Progenitor cell of endocrine pancreas (in vitro differentiated cells): ENCODE results near the gene OR6Q1. TPM values are rescaled to one million over a fixed set of nuclear protein-coding genes. Genes with fewer than 3 reads are reported as not detected.

ENCODE experiments used
- DNase-seq: peaks from one replicate; pipeline ENCODE4 v3.0.0; 2021; ENCODE audit warnings: low spot score; ENCODE audit not compliant: unreplicated experiment
- H3K27ac Mint-ChIP-seq: 2 replicates; pipeline ENCODE4 v1.8.0; 2021; ENCODE audit warnings: mild to moderate bottlenecking, moderate library complexity, mixed read lengths
- H3K27me3 Mint-ChIP-seq: 2 replicates; pipeline ENCODE4 v1.8.0; 2021; ENCODE audit warnings: mixed read lengths
- H3K36me3 Mint-ChIP-seq: 2 replicates; pipeline ENCODE4 v1.8.0; 2022; ENCODE audit warnings: mixed read lengths; ENCODE audit not compliant: insufficient read depth
- H3K4me1 Mint-ChIP-seq: 2 replicates; pipeline ENCODE4 v1.8.0; 2021; ENCODE audit warnings: low read depth, mixed read lengths
- H3K4me3 Mint-ChIP-seq: 2 replicates; pipeline ENCODE4 v1.8.0; 2021; ENCODE audit warnings: low read depth, mild to moderate bottlenecking, moderate library complexity, mixed read lengths
- H3K9me3 Mint-ChIP-seq: 2 replicates; pipeline ENCODE4 v1.8.0; 2021; ENCODE audit warnings: low read depth, mixed read lengths
- total RNA-seq: library from RNA; stranded (reverse); gene quantifications from 2 replicates; pipeline ENCODE4 v1.2.1, GENCODE V29; 2021
- TF ChIP-seq, protein P1 (sequence below): fragments of 200-600 bp; sonication (generic); IDR thresholded peaks from one replicate; pipeline ENCODE4 v1.5.0; 2021; ENCODE audit warnings: antibody characterized with exemption, mild to moderate bottlenecking; ENCODE audit not compliant: unreplicated experiment

Gene OR6Q1
- total RNA-seq, 1 donor from 2014 or later, result not detected

GRCh38 chr11:58075781-58076180, 45.0 kb downstream of the OR6Q1 start:
- Mint-ChIP-seq H3K27me3 (no peaks in the 10 kb centered on the region), H3K4me3 (no peak overlapping the region), H3K4me1 (no peaks in the 10 kb centered on the region), H3K9me3 (peaks cover 15% of the 10 kb centered on the region), H3K36me3 (peaks cover 1% of the 10 kb centered on the region), H3K27ac (no peak overlapping the region)
- TF ChIP-seq, protein P1, sequence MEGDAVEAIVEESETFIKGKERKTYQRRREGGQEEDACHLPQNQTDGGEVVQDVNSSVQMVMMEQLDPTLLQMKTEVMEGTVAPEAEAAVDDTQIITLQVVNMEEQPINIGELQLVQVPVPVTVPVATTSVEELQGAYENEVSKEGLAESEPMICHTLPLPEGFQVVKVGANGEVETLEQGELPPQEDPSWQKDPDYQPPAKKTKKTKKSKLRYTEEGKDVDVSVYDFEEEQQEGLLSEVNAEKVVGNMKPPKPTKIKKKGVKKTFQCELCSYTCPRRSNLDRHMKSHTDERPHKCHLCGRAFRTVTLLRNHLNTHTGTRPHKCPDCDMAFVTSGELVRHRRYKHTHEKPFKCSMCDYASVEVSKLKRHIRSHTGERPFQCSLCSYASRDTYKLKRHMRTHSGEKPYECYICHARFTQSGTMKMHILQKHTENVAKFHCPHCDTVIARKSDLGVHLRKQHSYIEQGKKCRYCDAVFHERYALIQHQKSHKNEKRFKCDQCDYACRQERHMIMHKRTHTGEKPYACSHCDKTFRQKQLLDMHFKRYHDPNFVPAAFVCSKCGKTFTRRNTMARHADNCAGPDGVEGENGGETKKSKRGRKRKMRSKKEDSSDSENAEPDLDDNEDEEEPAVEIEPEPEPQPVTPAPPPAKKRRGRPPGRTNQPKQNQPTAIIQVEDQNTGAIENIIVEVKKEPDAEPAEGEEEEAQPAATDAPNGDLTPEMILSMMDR, result no peak
- DNase-seq, result no peak

Other genes starting within 250 kb of the OR6Q1 start
- not detected in 2 replicates for gene OR9Q1, start 7.1 kb upstream of the OR6Q1 start, total RNA-seq
- gene OR9I1, start 94.6 kb downstream of the OR6Q1 start, total RNA-seq, result not detected in 2 replicates
- gene OR9Q2, start 158.1 kb downstream of the OR6Q1 start, total RNA-seq, result not detected in 2 replicates
- not detected in 2 replicates for gene OR1S2, start 173.2 kb downstream of the OR6Q1 start, total RNA-seq
- not detected in 2 replicates for gene OR1S1, start 181.8 kb downstream of the OR6Q1 start, total RNA-seq
- gene OR10Q1, start 198.0 kb downstream of the OR6Q1 start, total RNA-seq, result not detected in 2 replicates
- not detected in 2 replicates for gene OR10W1, start 237.3 kb downstream of the OR6Q1 start, total RNA-seq